Measurements from ENCODE around the gene DNAAF1.

- TF ChIP-seq CTCF (IDR thresholded peaks at IDR 0.05): no peak
- TF ChIP-seq POLR2A (IDR thresholded peaks at IDR 0.05): no peak
- TF ChIP-seq EP300 (IDR thresholded peaks at IDR 0.05): no peak
Observed at GRCh38 chr16:84205976-84206691, 61.0 kb downstream of the DNAAF1 start.

Data from tibial nerve (tissue), 4 donors.